Effector memory CD8-positive, alpha-beta T cell (primary cell): ENCODE measurements around the gene GPR137.

Source experiments
- ATAC-seq: fragments of 150-1000 bp; cut with Tn5 transposase; replicated peaks from 2 replicates; pipeline ENCODE4 v1.10.0; 2021; ENCODE audit warnings: mild to moderate bottlenecking, moderate library complexity
- DNase-seq, 3 experiments: peaks; one replicate each; pipeline ENCODE4 v3.0.0; 2021
- H3K27ac Mint-ChIP-seq, 2 donors: one replicate each; pipeline ENCODE4 v1.8.0; 2022; ENCODE audit warnings: mild to moderate bottlenecking in 2 of 2, mixed read lengths in 2 of 2, moderate library complexity in 2 of 2
- H3K27me3 Mint-ChIP-seq, 2 donors: one replicate each; pipeline ENCODE4 v1.8.0; 2022; ENCODE audit warnings: mixed read lengths in 2 of 2
- H3K36me3 Mint-ChIP-seq: one replicate; pipeline ENCODE4 v1.8.0; 2022; ENCODE audit warnings: mild to moderate bottlenecking, moderate library complexity, mixed read lengths; ENCODE audit not compliant: insufficient read depth
- H3K4me1 Mint-ChIP-seq, 2 donors: one replicate each; pipeline ENCODE4 v1.8.0; 2022; ENCODE audit warnings: low read depth in 2 of 2, mixed read lengths in 2 of 2
- H3K4me3 Mint-ChIP-seq, 2 donors: one replicate each; pipeline ENCODE4 v1.8.0; 2022; ENCODE audit warnings: mild to moderate bottlenecking in 2 of 2, mixed read lengths in 2 of 2, moderate library complexity in 2 of 2
- H3K9me3 Mint-ChIP-seq, 2 donors: one replicate each; pipeline ENCODE4 v1.8.0; 2022; ENCODE audit warnings: mixed read lengths in 2 of 2

GPR137 gene

DNA sequence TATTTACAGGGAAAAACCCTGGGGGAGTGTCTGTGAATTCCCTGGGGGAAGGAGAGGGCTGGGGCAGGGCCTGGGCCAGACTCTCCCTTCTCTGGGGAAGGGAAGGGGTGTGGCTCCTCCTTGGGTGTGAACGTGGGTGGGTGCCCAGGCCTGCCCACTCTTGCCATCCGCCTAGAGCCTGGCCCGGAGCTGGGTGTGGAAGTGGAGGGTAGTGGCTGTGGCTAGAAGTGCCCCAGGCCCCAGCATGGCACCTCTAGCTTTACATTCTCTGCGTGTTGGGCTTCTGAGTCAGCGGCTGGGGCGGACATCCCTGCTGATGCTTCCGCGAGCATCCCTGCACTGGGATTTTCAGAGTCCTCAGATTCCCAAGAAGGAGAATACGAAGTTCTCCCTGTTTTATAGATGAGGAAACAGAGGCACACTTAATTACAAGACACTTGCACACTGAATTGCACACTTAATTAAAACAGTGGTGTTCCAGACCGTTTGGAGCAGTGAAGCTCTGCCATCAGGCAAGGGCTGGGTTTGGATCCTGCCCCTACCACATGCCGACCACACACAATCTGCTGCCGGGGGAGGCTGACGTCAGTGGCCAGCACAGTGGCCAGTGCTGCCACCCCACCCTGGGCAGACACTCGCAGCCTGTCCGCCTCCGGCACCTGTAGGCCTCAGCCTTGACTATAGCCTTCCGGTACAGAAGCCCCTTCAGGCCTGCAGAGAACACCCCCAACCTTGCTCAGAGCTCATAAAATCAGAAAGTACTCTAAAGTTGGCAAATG is 8.8 kb upstream of the GPR137 start:
- no peaks in the 10 kb centered on the region for H3K9me3 Mint-ChIP-seq
- H3K4me3 Mint-ChIP-seq: no peak overlapping the region
- DNase-seq (no peak), ATAC-seq (no peak)
- peaks cover 39% of the 10 kb centered on the region for H3K36me3 Mint-ChIP-seq
- peaks cover 0 to 5% of the 10 kb centered on the region in 2 donors for H3K4me1 Mint-ChIP-seq
- peak overlapping the region in 1 of 2 donors; percentile 60 for H3K27ac Mint-ChIP-seq
- no peaks in the 10 kb centered on the region for H3K27me3 Mint-ChIP-seq

DNA sequence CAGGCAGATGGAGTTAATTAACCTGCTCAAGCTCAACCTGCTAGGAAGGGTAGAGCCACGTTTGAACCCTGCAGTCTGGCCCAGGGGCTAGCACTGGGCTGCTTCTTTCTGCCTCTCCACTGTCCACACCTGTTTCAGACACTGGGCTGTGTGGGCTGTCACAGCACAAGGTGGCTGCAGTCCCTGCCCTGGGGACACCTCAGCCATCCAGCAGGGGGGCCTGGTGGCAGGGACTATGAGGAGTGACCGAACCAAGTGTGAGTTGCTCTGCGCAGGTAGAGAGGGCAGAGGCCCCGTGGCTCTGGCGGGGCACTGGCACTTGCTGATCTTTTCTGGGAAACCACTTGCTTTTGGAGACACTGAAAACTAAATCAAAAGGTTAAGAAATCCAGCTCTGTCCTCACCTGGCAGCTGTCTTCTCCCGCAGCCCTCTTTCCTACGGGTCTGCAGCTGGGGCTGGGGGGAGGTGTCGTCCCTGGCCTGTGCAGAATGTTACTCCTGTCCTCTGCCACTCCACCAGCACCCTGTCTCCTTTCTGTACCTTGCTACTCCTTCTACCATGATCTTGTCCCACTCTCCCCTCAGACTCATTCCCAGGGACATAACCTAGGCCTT is 7.0 kb upstream of the GPR137 start:
- no peaks in the 10 kb centered on the region for H3K27me3 Mint-ChIP-seq
- H3K9me3 Mint-ChIP-seq: no peaks in the 10 kb centered on the region
- H3K27ac Mint-ChIP-seq: no peak overlapping the region
- DNase-seq (no peak), ATAC-seq (no peak)
- H3K4me3 Mint-ChIP-seq: no peak overlapping the region
- H3K4me1 Mint-ChIP-seq: peaks cover 0 to 8% of the 10 kb centered on the region in 2 donors
- peaks cover 35% of the 10 kb centered on the region for H3K36me3 Mint-ChIP-seq

DNA sequence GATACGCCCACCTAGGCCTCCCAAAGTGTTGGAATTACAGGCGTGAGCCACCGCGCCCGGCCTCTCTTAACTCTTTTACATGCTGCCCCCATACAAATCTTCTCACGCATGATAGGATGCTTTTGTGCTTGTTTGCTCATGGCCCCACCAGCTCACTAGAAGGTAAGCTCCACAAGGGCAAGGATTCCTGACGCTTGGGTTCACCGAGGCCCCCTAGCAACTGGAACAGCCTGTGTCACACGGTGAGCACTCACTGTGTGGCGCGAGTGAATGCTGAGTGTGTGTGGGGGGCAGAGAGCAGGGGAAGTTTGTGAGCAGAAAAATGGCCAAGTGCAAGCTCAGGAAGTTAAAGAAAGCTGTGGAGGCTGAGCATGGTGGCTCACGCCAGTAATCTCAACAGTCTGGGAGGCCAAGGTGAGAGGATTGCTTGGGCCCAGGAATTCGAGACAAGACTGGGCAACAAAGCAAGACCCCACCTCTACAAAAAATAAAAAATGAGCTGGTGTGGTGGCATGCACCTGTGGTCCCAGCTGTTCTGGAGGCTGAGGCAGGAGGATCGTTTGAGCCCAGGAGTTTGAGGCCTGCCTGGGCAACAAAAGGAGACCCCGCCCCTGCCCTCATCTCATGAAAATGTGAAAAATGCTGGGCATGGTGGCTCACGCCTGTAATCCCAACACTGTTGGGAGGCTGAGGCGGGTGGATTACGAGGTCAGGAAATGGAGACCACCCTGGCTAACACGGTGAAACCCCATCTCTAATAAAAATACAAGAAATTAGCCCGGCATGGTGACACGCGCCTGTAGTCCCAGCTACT is 3.5 kb upstream of the GPR137 start:
- Mint-ChIP-seq H3K27me3 (no peaks in the 10 kb centered on the region), H3K4me1 (peaks cover 14 to 22% of the 10 kb centered on the region in 2 donors), H3K36me3 (peaks cover 49% of the 10 kb centered on the region), H3K27ac (peak overlapping the region in 1 of 2 donors; percentile 99), H3K9me3 (no peaks in the 10 kb centered on the region), H3K4me3 (no peak overlapping the region)
- DNase-seq (no peak), ATAC-seq (no peak)

DNA sequence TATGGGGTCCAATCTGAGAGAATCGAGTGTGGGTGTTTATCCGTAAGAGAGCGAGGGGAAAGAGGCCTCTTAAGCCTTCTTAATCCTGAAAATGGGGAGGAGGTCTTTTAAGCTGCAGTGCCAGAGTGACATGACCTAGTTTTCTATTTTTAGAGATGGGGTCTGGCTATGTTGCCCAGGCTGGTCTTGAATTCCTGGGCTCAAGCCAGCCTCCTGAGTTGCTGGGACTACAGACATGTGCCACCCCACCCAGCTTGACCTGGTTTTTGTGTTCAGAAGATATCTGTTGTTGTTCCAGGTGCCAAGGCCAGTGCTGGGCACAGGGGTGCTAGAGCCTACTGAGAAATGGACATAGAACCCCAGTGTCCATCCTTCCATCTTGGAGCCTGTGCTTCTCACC is 2.6 kb upstream of the GPR137 start:
- no peaks in the 10 kb centered on the region for H3K27me3 Mint-ChIP-seq
- H3K4me1 Mint-ChIP-seq: peaks cover 14 to 22% of the 10 kb centered on the region in 2 donors
- ATAC-seq (no peak), DNase-seq (no peak)
- peaks cover 46% of the 10 kb centered on the region for H3K36me3 Mint-ChIP-seq
- H3K4me3 Mint-ChIP-seq: peak overlapping the region; percentile 88 to 90
- H3K9me3 Mint-ChIP-seq: no peaks in the 10 kb centered on the region
- peak overlapping the region; percentile 97 to 99 for H3K27ac Mint-ChIP-seq

DNA sequence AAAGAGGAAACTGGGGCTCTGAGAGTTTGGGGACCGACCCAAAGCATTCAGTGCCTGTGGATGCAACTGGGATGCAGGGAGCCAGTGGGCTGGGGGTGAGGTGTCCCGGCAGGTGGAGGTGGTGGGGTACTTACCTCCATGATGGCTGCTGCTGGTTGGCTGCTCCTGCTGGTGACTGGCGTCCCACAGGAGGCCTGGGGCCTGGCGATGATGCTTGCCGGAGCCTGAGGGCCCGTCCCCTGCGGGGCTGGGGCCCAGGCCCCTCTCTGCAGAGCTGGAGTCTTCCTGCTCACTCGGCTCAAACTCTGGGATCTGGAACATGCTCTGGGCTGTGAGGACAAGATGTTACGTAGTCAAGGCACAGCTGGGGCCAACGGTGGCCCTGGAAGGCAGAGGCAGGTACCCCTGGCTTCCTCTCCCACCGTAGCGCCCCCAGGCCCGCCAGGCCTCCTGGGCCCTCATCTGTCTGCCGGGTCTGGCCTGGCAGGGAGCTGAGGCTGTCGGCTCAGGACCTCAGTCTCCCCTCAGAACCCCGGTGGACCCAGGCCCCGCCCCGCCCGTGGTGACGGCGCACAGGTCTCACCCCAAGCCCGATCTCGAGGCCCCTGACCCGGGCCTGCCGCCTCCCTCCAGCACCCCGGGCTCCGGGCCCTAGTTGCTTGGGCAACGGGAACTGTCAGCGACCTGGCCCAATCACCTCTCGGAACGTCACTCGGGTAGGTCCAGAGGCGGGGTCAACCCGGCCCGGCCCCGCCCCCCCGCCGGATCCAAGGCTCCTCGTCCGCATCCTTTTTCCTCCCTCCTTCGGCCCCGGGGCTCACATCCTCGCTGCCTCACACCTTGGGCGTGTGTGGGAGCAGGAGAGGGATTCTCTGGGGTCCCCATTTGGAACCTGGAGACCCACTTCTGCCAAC is 1.3 kb upstream of the GPR137 start, which contains the start of gene BAD:
BAD (minus strand) TSS at position 618 of the 914 bp plus-strand sequence; CDS start at position 321, 297 bp downstream.
- Mint-ChIP-seq H3K4me3 (peak within 1 kb of the TSS; percentile 88 to 90), H3K27me3 (no peaks in the 10 kb centered on the region), H3K4me1 (peaks cover 14 to 22% of the 10 kb centered on the region in 2 donors), H3K36me3 (peaks cover 48% of the 10 kb centered on the region), H3K9me3 (no peaks in the 10 kb centered on the region), H3K27ac (peak within 1 kb of the TSS; percentile 97 to 99)
- ATAC-seq (peak; percentile 78), DNase-seq (peak; percentile 86 to 88 (median 87))

DNA sequence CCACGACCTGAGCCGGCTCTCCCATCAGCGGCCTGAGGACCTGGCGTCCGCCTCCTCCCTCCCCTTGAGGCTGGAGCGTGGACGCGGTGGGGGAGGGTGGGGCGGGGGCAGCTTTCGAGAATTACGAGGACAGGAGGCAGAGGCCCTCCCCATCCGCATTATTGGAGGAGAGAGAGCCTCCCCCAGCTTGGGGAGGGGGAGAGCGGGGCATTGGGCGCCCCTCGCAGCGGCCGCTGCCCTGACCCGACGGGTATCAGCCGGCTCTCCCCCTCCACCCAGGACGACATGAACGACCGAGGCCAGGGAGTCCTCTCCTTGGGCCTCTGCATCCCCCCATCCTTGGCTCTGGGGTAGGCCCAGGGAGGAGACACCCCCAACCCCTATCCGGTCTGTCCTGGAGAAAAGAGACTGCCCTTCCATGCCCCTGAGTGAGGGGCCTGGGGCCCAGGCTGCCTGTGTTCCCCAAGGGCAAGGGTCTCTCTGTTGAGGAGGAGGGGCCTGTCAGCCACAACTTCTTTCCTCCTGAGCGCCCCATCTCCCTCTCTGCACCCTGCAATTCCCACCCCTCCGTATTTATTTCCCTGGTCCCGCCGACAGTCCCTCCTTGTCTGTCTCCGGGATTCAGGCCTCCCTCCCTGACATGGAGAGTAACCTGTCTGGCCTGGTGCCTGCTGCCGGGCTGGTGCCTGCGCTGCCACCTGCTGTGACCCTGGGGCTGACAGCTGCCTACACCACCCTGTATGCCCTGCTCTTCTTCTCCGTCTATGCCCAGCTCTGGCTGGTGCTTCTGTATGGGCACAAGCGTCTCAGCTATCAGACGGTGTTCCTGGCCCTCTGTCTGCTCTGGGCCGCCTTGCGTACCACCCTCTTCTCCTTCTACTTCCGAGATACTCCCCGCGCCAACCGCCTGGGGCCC is 495 bp downstream of the GPR137 start:
- Mint-ChIP-seq H3K9me3 (no peaks in the 10 kb centered on the region), H3K4me3 (peak overlapping the region; percentile 88 to 90), H3K27ac (peak overlapping the region; percentile 85 to 99), H3K36me3 (peaks cover 50% of the 10 kb centered on the region), H3K27me3 (peaks cover 8 to 11% of the 10 kb centered on the region in 2 donors), H3K4me1 (peaks cover 14 to 26% of the 10 kb centered on the region in 2 donors)
- DNase-seq (no peak), ATAC-seq (no peak)

DNA sequence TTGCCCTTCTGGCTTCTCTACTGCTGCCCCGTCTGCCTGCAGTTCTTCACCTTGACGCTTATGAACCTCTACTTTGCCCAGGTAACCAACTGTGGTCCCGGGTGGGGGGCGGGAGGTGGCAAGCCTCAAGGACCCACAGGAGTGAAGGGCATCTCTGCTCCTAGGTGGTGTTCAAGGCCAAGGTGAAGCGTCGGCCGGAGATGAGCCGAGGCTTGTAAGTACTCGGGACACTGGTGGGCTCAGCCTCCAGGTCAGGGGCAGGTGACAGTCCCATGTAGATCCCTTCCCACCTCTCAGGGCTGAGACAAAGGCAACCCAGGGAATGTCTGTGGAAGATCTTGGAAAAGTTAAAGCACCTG is 1.1 kb downstream of the GPR137 start:
- Mint-ChIP-seq H3K27me3 (peaks cover 8 to 12% of the 10 kb centered on the region in 2 donors), H3K4me1 (peaks cover 14 to 25% of the 10 kb centered on the region in 2 donors), H3K27ac (peak overlapping the region; percentile 85 to 99), H3K9me3 (no peaks in the 10 kb centered on the region), H3K4me3 (peak overlapping the region; percentile 79 to 90), H3K36me3 (peaks cover 48% of the 10 kb centered on the region)
- ATAC-seq (no peak), DNase-seq (no peak)

DNA sequence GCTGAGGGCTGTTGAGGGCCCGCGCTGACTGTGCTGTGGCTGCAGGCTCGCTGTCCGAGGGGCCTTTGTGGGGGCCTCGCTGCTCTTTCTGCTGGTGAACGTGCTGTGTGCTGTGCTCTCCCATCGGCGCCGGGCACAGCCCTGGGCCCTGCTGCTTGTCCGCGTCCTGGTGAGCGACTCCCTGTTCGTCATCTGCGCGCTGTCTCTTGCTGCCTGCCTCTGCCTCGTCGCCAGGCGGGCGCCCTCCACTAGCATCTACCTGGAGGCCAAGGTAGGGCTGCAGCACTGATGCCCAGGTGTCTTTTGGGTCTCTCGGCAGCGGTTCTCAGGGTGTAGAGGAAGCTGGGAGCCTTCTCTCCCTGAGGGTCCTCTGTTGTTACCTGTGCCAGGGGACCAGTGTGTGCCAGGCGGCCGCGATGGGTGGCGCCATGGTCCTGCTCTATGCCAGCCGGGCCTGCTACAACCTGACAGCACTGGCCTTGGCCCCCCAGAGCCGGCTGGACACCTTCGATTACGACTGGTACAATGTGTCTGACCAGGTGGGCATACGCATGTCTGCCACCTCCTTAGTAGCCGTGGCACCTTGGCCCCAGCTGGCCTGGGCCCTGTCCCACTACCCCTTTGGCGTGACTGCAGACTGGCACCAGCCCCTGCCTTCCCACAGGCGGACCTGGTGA is 2.2 kb downstream of the GPR137 start:
- no peak overlapping the region for H3K27ac Mint-ChIP-seq
- peaks cover 46% of the 10 kb centered on the region for H3K36me3 Mint-ChIP-seq
- H3K27me3 Mint-ChIP-seq: peaks cover 8 to 19% of the 10 kb centered on the region in 2 donors
- ATAC-seq: no peak
- H3K9me3 Mint-ChIP-seq: no peaks in the 10 kb centered on the region
- DNase-seq: no peak
- peaks cover 14 to 25% of the 10 kb centered on the region in 2 donors for H3K4me1 Mint-ChIP-seq
- H3K4me3 Mint-ChIP-seq: no peak overlapping the region

DNA sequence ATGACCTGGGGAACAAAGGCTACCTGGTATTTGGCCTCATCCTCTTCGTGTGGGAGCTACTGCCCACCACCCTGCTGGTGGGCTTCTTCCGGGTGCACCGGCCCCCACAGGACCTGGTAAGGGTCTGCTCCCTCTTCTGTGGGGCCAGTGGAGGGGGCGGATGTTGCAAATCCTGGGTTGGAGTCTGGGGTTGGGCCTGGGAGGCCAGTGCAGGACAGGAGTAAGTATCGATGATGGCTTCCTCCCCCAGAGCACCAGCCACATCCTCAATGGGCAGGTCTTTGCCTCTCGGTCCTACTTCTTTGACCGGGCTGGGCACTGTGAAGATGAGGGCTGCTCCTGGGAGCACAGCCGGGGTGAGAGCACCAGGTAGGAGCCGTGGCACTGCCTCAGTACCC is 2.7 kb downstream of the GPR137 start:
- no peak overlapping the region for H3K27ac Mint-ChIP-seq
- H3K4me3 Mint-ChIP-seq: no peak overlapping the region
- no peak for ATAC-seq

DNA sequence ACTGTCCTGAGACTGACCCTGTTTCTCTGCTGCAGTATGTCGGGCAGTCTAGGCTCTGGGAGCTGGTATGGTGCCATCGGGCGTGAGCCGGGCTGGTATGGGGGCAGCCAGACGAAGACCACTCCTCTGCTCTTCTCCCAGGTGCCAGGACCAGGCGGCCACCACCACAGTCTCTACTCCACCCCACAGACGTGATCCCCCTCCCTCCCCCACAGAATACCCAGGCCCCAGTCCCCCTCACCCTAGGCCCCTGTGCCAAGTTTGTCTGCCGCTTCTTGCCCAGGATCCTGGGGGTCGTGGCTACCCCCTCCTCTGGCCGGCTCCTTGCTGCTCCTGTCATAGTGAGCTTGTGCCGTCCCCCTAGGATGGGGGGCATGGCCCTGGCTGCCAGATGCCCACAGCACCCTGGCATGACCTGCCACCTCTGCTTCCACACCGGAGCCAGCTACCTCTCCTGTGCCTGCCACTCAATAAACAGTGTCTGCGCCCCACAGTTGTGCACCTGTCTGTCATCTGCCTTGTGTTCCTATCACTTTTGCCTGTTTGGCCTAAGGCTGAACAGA is 3.4 kb downstream of the GPR137 start:
- Mint-ChIP-seq H3K4me3 (no peak overlapping the region), H3K4me1 (peaks cover 11 to 16% of the 10 kb centered on the region in 2 donors), H3K36me3 (peaks cover 38% of the 10 kb centered on the region)

More for the DNA sequence above, 2.7 kb downstream of the GPR137 start:
- no peak for DNase-seq
- Mint-ChIP-seq H3K27me3 (peaks cover 14 to 24% of the 10 kb centered on the region in 2 donors), H3K9me3 (no peaks in the 10 kb centered on the region), H3K4me1 (peaks cover 14 to 20% of the 10 kb centered on the region in 2 donors), H3K36me3 (peaks cover 43% of the 10 kb centered on the region)

More for the DNA sequence above, 3.4 kb downstream of the GPR137 start:
- DNase-seq: no peak
- Mint-ChIP-seq H3K27ac (no peak overlapping the region), H3K9me3 (no peaks in the 10 kb centered on the region), H3K27me3 (peaks cover 21 to 31% of the 10 kb centered on the region in 2 donors)
- no peak for ATAC-seq
